CD4-positive, alpha-beta T cell treated with Interleukin-12 subunit alpha and Interleukin-12 subunit beta, for 1 hour (primary cell): Measurements from ENCODE around the gene PTEN.
"Not testable (repeated sequence)": the region's sequence is repeated elsewhere in the genome, so short reads cannot be mapped to it uniquely, and the experiment has no call there.

ENCODE experiments used
- DNase-seq: peaks from one replicate; pipeline ENCODE4 v3.0.0-alpha.2; 2020

The PTEN gene

GRCh38 chr10:87863053-87863943 is at the start of gene PTEN, which contains the start of gene KLLN:
Gene PTEN, plus strand, starts transcription at chr10:87863625. Its CDS starts 845 bp downstream, at chr10:87864470.
Gene KLLN, minus strand, starts transcription at chr10:87863533. Its CDS starts 1,046 bp downstream, at chr10:87862487.
- DNase-seq = peak; percentile 87

GRCh38 chr10:87816163-87816897 is 47.1 kb upstream of the PTEN start:
- DNase-seq = no peak

GRCh38 chr10:87816898-87817608 is 46.4 kb upstream of the PTEN start:
- no peak for DNase-seq

GRCh38 chr10:87817609-87818504 is 45.6 kb upstream of the PTEN start, which contains the start of gene ATAD1:
Gene ATAD1, minus strand, starts transcription at chr10:87818226. Its CDS starts 3,627 bp downstream, at chr10:87814599.
- DNase-seq = peak; percentile 91

DNA sequence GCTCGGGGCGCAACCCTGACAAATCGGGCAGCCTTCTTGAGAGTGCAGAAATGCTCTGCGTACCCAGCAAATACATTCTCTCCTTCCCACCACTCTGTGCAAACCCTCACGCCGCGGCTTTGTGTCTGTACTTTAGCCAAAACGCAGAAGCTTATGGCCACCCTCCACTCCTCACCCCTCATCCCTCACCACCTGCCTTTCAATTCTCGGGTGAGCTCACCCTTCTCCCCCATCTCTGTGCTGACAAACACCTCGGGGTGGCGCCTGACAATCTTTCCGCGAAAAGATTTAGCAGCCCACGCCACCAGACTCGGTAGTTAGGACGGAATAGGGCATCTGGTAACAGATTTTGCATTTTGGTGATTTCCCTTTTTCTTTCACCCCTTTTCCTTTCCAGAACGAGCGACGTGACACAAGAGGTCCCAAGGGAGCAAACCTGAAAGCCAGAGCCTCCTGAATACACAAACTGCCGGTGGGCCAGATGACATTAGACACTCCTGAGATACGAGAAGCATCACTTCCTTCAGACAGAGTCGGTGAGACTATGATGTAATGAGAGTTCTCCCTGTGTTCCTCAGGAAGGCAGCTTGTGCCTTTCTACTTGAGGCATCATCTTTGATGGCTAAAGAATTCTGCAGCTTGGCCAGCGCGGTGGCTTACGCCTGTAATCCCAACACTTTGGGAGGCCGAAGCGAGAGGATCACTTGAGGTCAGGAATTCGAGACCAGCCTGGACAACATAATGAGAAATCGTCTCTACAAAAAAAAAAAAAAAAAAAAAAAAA is 44.7 kb upstream of the PTEN start:
- peak; percentile 72 for DNase-seq

DNA sequence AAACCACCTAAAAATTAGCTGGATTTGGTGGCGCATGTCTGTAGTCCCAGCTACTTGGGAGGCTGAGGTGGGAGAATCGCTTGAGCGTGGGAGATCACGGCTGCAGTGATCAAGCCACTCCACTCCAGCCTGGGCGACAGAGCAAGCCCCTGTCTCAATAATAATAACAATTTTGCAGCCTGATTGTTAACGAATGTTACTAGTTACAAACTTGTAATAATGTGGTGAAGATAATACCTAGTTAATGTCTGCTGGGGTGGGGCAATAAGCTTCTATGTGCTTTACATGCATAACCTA is 44.2 kb upstream of the PTEN start:
- DNase-seq = no peak

DNA sequence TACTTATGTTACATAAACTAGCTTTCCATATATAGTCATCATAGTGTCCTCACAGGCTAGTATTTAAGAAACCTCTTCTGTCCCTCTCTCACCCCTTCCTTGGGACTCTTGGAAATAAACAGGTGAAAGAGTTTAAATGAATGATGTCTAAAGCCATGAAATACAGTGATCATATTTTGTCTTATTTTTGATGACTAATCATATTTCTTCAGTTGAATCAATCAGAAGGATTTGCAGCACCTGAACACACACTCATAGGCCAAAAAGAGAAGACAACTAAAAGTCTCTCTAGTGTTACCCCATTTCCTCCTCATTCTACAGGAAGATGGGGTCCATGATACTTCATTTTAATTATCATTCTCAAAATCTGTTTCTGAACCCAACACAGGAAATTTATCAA is 36.8 kb upstream of the PTEN start:
- DNase-seq = no peak

DNA sequence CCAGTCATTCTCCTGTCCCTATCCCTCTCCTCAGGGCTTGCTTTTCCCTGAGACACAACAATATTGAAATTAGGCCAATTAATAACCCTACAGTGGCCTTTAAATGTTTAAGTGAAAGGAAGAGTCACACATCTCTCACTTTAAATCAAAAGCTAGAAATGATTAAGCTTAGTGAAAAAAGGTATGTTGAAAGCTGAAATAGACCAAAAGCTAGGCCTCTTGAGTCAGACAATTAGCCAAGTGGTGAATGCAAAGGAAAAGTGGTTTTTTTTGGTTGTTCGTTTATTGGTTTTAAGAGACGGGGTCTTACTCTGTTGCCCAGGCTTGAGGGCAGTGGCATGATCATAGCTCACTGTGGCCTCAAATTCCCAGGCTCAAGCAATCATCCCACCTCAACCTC is 35.7 kb upstream of the PTEN start:
- DNase-seq = no peak

GRCh38 chr10:87829051-87829450 is 34.4 kb upstream of the PTEN start:
- DNase-seq = not testable (repeated sequence)

GRCh38 chr10:87829986-87830729 is 33.3 kb upstream of the PTEN start:
- no peak for DNase-seq

DNA sequence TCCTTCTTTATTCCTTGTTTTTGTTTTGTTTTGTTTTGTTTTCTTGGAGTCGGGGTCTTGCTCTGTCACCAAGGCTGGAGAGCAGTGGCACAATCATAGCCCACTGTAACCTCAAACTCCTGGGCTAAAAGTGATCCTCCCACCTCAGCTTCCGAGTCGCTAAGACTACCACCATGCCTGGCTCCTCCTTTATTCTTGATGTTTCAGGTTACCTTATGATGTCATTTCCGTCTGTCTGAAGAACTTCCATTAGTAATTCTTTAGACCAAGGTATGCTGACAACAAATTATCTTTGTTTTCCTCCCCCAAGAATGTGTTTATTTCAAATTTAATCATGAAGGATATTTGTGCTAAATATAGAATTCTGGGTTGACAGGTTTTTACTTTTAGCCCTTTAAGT is 27.3 kb upstream of the PTEN start:
- no peak for DNase-seq

DNA sequence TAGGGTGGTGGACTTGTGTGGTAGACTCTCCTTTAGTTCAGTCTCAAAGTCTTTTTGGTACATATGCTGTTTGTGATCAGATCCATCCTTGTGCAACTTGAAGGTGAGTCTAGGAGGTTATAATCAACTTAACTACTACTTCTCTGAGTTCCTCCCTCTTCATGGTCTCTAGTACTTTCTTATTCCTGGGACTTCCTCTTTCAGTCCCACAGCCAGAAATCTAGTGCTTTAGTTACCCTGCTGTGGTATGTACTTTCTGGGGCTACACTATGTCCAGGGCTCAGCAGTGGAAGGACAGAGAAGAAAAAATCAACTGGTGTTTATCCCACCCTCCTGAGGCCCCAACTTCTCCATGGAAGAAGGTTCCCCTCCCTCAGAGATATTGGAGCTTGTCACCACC is 26.0 kb upstream of the PTEN start:
- no peak for DNase-seq

DNA sequence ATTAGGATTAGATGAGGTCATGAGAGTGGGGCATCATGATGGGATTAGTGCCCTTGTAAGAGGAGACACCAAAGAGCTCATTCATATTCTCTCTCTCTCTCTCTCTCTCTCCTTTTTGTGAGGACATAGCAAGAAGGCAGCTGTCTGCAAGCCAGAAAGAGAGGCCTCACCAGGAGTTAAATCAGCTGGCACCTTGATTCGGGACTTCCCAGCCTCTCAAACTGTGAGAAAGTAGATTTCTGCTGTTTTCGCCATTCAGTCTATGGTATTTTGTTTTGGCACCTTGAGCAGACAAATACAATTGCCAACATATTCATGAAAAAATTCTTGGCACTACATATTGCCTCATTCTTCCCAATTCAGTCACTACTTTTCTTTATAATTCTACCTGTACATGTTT is 24.8 kb upstream of the PTEN start:
- DNase-seq = no peak

DNA sequence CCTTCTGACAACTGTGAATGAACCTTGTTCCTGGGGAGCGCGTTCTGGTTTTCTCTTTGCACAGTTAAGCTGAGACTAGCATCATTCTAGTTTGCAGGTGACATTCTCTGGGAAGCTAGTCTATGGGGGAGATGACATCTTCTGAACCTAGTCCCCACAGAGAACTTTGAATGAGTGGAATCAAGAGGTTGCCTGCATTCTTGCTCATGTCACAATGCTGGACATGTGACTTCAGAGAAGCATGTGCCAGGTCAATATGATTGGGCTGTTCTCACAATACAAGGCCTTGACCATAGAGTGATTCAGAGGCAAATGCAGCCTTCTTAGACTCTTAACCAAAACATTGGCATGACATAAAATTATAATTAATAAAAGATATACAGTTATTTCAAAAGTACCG is 22.2 kb upstream of the PTEN start:
- no peak for DNase-seq

GRCh38 chr10:87842220-87842641 is 21.2 kb upstream of the PTEN start:
- DNase-seq = no peak

- no peak for DNase-seq
Measured at GRCh38 chr10:87842776-87843497, 20.5 kb upstream of the PTEN start.

GRCh38 chr10:87843714-87844113 is 19.7 kb upstream of the PTEN start:
- DNase-seq = no peak

DNA sequence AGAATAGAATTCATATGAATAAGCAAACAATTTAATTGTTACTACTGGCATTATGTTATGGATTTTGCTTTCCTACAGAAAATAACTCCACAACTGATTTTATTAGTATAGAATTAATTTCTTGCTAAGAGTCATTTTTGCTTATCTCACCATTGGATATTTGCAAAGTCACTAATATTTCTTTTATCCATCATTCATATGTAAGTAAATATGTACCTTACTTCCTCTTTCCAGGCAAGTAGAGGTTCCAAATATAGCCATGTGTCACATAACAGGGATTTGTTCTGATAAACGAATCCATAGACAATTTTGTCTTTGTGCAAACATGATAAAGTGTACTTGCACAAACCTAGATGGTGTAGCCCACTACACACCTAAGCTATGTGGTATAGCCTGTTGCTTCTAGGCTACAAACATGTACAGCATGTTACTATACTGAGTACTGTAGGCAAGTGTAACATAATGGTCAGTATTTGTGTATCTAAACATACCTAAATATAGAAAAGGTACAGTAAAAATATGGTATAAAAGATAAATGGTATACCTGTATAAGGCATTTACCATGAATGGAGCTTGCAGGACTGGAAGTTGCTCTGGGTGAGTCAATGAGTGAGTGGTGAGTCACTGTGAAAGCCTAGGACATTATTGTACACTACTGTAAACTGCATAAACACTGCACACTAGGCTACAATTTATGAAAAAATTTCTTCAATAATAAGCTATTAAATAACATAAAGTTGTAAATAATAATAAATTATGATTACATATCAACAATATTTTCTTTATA is 18.4 kb upstream of the PTEN start:
- DNase-seq = no peak

DNA sequence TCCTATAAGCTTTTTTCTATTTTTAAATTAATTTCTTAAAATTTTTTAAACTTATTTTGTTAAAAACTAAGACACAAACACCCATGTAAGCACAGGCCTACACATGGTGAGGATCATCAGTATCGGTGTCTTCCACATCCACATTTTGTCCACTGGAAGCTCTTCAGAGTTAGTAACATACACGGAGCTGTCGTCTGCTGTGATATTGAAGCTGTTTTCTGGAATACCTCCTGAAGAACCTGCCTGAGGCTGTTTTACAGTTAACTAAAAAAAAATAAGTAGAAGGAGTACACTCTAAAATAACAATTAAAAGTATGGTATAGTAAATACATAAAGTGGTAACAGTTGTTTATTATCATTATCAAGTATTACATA is 17.8 kb upstream of the PTEN start:
- no peak for DNase-seq
